Measurements from ENCODE around the gene ATP12A. TPM values are rescaled to one million over a fixed set of nuclear protein-coding genes. Genes with fewer than 3 reads are reported as not detected.
A peak's percentile ranks its signal among the peaks of the same experiment; 100 is the strongest.

The ATP12A gene
- total RNA-seq, 4 donors from 2014 or later, result not detected

GRCh38 chr13:24745861-24746617, 65.8 kb downstream of the ATP12A start:
- intact Hi-C loops (cut with DNase I), result no loop called here

DNA sequence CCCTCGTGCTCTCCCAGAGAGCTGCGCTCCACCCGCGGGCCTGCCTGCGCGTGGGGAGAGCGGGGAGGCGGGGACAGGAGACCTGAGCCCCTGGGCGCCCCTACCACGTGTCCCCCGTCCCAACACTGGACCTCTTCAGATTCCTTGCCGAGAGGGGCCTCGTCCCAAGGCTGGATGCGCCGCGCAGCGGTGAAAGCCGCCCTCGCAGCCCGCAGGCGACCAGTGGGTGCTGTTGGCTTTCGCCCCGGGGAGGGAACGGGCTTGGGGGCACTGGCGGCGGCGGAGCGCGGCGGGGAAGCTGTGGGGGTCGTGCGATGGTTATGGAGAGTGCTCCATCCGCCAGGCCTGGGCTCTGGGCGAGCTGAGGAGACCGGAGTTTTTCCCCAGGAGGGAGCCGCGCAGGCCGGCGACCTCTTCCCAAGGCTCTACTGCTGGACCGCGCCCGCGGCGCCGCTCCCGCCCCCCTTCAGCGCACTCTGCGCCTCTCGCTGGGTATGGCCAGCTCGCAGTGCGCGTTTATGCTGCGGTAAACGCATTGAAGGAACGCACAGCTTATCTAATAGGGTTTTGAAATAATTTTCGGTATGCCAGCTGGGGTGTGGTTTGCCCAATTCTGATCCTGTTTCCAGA, 66.5 kb downstream of the ATP12A start:
- Histone ChIP-seq H3K4me1 (peaks cover 9 to 26% (median 20%) of the 10 kb centered on the region in 4 donors), H3K9me3 (no peaks in the 10 kb centered on the region), H3K27ac (replicated peaks in 1 of 4) (no peak overlapping the region), H3K27me3 (peaks cover 0 to 63% (median 11%) of the 10 kb centered on the region in 4 donors), H3K36me3 (no peaks in the 10 kb centered on the region), H3K4me3 (peak overlapping the region in 2 of 4 donors; percentile 7 to 20)
- no peak for DNase-seq (ENCODE audit: extremely low spot score)
- WGBS, result under 1% methylated on average over 32 of the region's 56 CpGs
- TF ChIP-seq EP300 (IDR thresholded peaks at IDR 0.05) (no peak), POLR2A (IDR thresholded peaks at IDR 0.05; ENCODE audit: low read depth) (no peak), POLR2AphosphoS5 (IDR thresholded peaks at IDR 0.05) (no peak)
- TF ChIP-seq, protein P1, sequence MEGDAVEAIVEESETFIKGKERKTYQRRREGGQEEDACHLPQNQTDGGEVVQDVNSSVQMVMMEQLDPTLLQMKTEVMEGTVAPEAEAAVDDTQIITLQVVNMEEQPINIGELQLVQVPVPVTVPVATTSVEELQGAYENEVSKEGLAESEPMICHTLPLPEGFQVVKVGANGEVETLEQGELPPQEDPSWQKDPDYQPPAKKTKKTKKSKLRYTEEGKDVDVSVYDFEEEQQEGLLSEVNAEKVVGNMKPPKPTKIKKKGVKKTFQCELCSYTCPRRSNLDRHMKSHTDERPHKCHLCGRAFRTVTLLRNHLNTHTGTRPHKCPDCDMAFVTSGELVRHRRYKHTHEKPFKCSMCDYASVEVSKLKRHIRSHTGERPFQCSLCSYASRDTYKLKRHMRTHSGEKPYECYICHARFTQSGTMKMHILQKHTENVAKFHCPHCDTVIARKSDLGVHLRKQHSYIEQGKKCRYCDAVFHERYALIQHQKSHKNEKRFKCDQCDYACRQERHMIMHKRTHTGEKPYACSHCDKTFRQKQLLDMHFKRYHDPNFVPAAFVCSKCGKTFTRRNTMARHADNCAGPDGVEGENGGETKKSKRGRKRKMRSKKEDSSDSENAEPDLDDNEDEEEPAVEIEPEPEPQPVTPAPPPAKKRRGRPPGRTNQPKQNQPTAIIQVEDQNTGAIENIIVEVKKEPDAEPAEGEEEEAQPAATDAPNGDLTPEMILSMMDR (IDR thresholded peaks at IDR 0.05), result no peak
- intact Hi-C loops (cut with DNase I), result no loop called here

More at GRCh38 chr13:24745861-24746617, 65.8 kb downstream of the ATP12A start:
- peaks cover 0 to 63% (median 11%) of the 10 kb centered on the region in 4 donors for H3K27me3 ChIP-seq
- no peak for DNase-seq (ENCODE audit: extremely low spot score)
- peak overlapping the region in 1 of 4 donors; percentile 7 for H3K4me3 ChIP-seq
- TF ChIP-seq POLR2A (IDR thresholded peaks at IDR 0.05; ENCODE audit: low read depth), result no peak
- TF ChIP-seq EP300 (IDR thresholded peaks at IDR 0.05), result no peak
- TF ChIP-seq, protein P1 (IDR thresholded peaks at IDR 0.05), result no peak
- no peak for TF ChIP-seq POLR2AphosphoS5 (IDR thresholded peaks at IDR 0.05)
- H3K36me3 ChIP-seq, result no peaks in the 10 kb centered on the region
- 0% methylated on average over 5 of the region's 70 CpGs for WGBS
- no peaks in the 10 kb centered on the region for H3K9me3 ChIP-seq
- no peak overlapping the region for H3K27ac ChIP-seq (replicated peaks in 1 of 4)
- peaks cover 9 to 26% (median 20%) of the 10 kb centered on the region in 4 donors for H3K4me1 ChIP-seq

DNA sequence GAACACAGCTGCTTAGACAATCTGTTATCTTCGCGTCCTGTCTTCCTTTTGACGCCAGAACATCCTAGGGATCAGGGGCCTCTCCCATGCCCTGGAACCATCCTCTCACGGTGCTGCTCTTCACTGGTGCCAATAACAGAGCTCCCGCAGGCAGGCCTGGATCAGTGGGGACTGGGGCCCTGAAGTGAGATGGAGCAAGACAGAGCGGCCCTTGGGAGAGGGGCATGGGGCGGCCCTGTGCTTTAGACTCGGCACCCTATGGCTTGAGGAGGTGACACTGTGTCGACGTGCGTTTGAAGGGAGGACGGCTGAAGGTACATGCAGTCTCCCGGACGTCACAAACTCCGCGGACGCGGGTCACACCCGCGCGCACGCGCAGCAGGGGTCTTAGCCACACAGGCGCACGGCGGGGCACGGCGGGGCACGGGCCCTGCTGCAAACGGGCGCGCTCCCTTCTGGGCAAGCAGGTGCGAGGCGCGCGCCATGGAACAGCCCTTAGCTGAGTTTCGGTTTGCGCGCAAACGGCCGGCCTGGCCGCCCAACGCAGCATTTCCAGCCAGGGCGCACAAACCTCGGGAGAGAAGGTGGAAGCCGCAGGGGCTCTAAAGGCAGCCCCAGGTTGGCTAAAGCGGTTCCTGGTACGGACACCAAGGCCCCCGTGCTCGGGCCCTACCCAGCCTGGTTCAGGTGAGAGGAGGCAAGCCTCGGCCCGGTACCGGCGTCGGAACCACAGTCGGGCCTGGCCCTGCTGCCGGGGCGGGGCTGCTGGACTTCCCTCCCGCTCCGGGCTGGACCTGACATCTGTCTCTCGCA, 67.2 kb downstream of the ATP12A start:
- peak overlapping the region; percentile 27 to 45 (median 30) for H3K4me3 ChIP-seq
- no peak for DNase-seq (ENCODE audit: extremely low spot score)
- H3K27me3 ChIP-seq, result peaks cover 0 to 61% (median 11%) of the 10 kb centered on the region in 4 donors
- no peaks in the 10 kb centered on the region for H3K9me3 ChIP-seq
- H3K27ac ChIP-seq (replicated peaks in 1 of 4), result no peak overlapping the region
- TF ChIP-seq POLR2A (IDR thresholded peaks at IDR 0.05; ENCODE audit: low read depth) (no peak), POLR2AphosphoS5 (IDR thresholded peaks at IDR 0.05) (no peak), EP300 (IDR thresholded peaks at IDR 0.05) (no peak)
- TF ChIP-seq, protein P1 (IDR thresholded peaks at IDR 0.05), result no peak
- under 1% methylated on average over 10 of the region's 61 CpGs for WGBS
- H3K4me1 ChIP-seq, result peaks cover 9 to 26% (median 20%) of the 10 kb centered on the region in 4 donors
- intact Hi-C loops (cut with DNase I), result no loop called here
- no peaks in the 10 kb centered on the region for H3K36me3 ChIP-seq

- H3K4me3 ChIP-seq, result peak overlapping the region in 3 of 4 donors; percentile 27 to 45 (median 30)
- no peaks in the 10 kb centered on the region for H3K9me3 ChIP-seq
- H3K4me1 ChIP-seq, result peaks cover 9 to 26% (median 20%) of the 10 kb centered on the region in 4 donors
- intact Hi-C loops (cut with DNase I), result no loop called here
- TF ChIP-seq POLR2A (IDR thresholded peaks at IDR 0.05; ENCODE audit: low read depth) (no peak), POLR2AphosphoS5 (IDR thresholded peaks at IDR 0.05) (no peak), EP300 (IDR thresholded peaks at IDR 0.05) (no peak)
- TF ChIP-seq, protein P1 (IDR thresholded peaks at IDR 0.05), result no peak
- H3K27ac ChIP-seq (replicated peaks in 1 of 4), result no peak overlapping the region
- peaks cover 0 to 55% (median 11%) of the 10 kb centered on the region in 4 donors for H3K27me3 ChIP-seq
- no peak for DNase-seq (ENCODE audit: extremely low spot score)
- 25% methylated on average over 4 of the region's 10 CpGs for WGBS
- H3K36me3 ChIP-seq, result no peaks in the 10 kb centered on the region
Observed at GRCh38 chr13:24748061-24748400, 67.8 kb downstream of the ATP12A start.
